ENCODE measurements around the gene ALPL.

DNA sequence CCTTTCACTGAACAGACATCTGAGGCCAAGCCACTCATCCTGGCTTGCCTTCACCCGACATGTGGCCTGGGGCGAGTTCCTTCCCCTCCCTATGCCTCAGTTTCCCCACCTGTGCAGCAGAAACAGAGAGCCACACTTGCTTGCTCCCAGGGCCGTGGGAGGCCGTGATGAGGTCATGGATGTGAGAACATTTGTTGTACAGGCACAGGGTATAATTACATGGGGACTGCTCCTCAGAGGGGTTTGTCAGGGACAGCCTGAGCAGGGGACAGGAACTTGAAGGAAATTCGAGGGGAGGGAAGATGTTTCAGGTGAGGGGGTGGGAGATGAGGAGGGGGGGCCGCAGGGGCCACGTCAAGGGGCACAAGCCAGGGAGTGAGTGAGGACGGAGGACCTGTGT is 56.1 kb downstream of the ALPL start:
- TF ChIP-seq SIN3A (IDR thresholded peaks at IDR 0.05; ENCODE audit: borderline replicate concordance, insufficient read depth, low read length) = no peak
- TF ChIP-seq, protein P1, sequence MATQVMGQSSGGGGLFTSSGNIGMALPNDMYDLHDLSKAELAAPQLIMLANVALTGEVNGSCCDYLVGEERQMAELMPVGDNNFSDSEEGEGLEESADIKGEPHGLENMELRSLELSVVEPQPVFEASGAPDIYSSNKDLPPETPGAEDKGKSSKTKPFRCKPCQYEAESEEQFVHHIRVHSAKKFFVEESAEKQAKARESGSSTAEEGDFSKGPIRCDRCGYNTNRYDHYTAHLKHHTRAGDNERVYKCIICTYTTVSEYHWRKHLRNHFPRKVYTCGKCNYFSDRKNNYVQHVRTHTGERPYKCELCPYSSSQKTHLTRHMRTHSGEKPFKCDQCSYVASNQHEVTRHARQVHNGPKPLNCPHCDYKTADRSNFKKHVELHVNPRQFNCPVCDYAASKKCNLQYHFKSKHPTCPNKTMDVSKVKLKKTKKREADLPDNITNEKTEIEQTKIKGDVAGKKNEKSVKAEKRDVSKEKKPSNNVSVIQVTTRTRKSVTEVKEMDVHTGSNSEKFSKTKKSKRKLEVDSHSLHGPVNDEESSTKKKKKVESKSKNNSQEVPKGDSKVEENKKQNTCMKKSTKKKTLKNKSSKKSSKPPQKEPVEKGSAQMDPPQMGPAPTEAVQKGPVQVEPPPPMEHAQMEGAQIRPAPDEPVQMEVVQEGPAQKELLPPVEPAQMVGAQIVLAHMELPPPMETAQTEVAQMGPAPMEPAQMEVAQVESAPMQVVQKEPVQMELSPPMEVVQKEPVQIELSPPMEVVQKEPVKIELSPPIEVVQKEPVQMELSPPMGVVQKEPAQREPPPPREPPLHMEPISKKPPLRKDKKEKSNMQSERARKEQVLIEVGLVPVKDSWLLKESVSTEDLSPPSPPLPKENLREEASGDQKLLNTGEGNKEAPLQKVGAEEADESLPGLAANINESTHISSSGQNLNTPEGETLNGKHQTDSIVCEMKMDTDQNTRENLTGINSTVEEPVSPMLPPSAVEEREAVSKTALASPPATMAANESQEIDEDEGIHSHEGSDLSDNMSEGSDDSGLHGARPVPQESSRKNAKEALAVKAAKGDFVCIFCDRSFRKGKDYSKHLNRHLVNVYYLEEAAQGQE (IDR thresholded peaks at IDR 0.05; ENCODE audit: insufficient read depth in 1 of 2, low read depth in 2 of 2, low read length in 2 of 2) = no peak
